LNCAP (cell line): Measurements from ENCODE around the gene HSD11B1.

ENCODE experiments used
- TF ChIP-seq, protein P1 (sequence below): fragments of 450-650 bp; IDR thresholded peaks from 2 replicates; pipeline ENCODE4 v1.5.1; 2017; ENCODE audit warnings: mild to moderate bottlenecking

HSD11B1 gene

GRCh38 chr1:209667103-209667502 lies 37.5 kb upstream of the HSD11B1 start:
- TF ChIP-seq, protein P1, sequence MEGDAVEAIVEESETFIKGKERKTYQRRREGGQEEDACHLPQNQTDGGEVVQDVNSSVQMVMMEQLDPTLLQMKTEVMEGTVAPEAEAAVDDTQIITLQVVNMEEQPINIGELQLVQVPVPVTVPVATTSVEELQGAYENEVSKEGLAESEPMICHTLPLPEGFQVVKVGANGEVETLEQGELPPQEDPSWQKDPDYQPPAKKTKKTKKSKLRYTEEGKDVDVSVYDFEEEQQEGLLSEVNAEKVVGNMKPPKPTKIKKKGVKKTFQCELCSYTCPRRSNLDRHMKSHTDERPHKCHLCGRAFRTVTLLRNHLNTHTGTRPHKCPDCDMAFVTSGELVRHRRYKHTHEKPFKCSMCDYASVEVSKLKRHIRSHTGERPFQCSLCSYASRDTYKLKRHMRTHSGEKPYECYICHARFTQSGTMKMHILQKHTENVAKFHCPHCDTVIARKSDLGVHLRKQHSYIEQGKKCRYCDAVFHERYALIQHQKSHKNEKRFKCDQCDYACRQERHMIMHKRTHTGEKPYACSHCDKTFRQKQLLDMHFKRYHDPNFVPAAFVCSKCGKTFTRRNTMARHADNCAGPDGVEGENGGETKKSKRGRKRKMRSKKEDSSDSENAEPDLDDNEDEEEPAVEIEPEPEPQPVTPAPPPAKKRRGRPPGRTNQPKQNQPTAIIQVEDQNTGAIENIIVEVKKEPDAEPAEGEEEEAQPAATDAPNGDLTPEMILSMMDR = no peak

DNA sequence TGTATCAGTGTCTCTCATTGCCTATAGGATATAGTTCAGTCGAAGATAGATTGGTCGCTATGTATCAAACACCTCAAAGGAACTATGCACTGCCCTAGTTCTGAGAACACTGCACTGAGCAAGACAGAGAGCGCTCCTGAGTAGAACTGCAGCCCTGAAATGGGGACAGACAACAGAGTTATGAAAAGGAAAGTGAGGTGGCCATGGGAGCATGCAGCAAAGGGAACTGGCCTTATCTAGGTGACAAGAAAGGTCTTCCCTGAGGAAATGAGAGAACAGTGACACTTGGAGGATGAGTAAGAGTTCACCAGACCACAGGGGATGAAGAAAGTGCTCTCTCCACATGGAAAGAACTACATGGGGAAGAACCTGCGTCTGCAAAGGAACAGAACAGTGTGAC lies 36.9 kb upstream of the HSD11B1 start:
- TF ChIP-seq, protein P1 = no peak

- TF ChIP-seq, protein P1 = no peak
Observed at GRCh38 chr1:209670441-209671082, 34.1 kb upstream of the HSD11B1 start.

- TF ChIP-seq, protein P1 = no peak
Observed at GRCh38 chr1:209672705-209673630, 31.7 kb upstream of the HSD11B1 start.

- TF ChIP-seq, protein P1 = no peak
Observed at GRCh38 chr1:209673631-209674417, 30.8 kb upstream of the HSD11B1 start.

GRCh38 chr1:209674957-209675564 lies 29.6 kb upstream of the HSD11B1 start, which contains the start of gene G0S2:
Gene G0S2, plus strand, starts transcription at chr1:209675412. Its CDS starts 273 bp downstream, at chr1:209675685.
- TF ChIP-seq, protein P1 = no peak

DNA sequence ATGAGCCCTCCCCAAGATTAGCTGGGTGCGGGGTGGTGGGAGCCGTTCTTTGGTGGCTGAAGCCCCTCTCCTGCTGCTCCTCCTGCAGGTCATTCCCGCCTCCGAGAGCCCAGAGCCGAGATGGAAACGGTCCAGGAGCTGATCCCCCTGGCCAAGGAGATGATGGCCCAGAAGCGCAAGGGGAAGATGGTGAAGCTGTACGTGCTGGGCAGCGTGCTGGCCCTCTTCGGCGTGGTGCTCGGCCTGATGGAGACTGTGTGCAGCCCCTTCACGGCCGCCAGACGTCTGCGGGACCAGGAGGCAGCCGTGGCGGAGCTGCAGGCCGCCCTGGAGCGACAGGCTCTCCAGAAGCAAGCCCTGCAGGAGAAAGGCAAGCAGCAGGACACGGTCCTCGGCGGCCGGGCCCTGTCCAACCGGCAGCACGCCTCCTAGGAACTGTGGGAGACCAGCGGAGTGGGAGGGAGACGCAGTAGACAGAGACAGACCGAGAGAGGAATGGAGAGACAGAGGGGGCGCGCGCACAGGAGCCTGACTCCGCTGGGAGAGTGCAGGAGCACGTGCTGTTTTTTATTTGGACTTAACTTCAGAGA lies 29.0 kb upstream of the HSD11B1 start:
- TF ChIP-seq, protein P1 = no peak
